Measurements from ENCODE around the gene IVL. TPM values are rescaled to one million over a fixed set of nuclear protein-coding genes. Genes with fewer than 3 reads are reported as not detected.

The IVL gene
- total and polyA plus RNA-seq, 8 donors: 0.02 TPM; not detected in 7

Other genes starting within 250 kb of the IVL start
- not detected for gene LCE2D, start 245.2 kb upstream of the IVL start, total RNA-seq
- gene LCE2D, start 245.2 kb upstream of the IVL start, polyA plus RNA-seq: not detected
- not detected for gene LCE2C, start 233.3 kb upstream of the IVL start, total RNA-seq
- gene LCE2C, start 233.3 kb upstream of the IVL start, polyA plus RNA-seq: not detected
- gene LCE2B, start 222.4 kb upstream of the IVL start, total RNA-seq: not detected
- not detected for gene LCE2B, start 222.4 kb upstream of the IVL start, polyA plus RNA-seq
- not detected for gene LCE2A, start 210.2 kb upstream of the IVL start, total RNA-seq
- not detected for gene LCE2A, start 210.2 kb upstream of the IVL start, polyA plus RNA-seq
- gene LCE4A, start 200.4 kb upstream of the IVL start, total RNA-seq: not detected
- gene LCE4A, start 200.4 kb upstream of the IVL start, polyA plus RNA-seq: not detected
- not detected for gene KPRP, start 150.5 kb upstream of the IVL start, total RNA-seq
- gene KPRP, start 150.5 kb upstream of the IVL start, polyA plus RNA-seq: not detected
- not detected for gene LCE1F, start 133.4 kb upstream of the IVL start, total RNA-seq
- gene LCE1F, start 133.4 kb upstream of the IVL start, polyA plus RNA-seq: not detected
- not detected for gene LCE1E, start 122.3 kb upstream of the IVL start, total RNA-seq
- not detected for gene LCE1E, start 122.3 kb upstream of the IVL start, polyA plus RNA-seq
- not detected for gene LCE1D, start 111.8 kb upstream of the IVL start, total RNA-seq
- gene LCE1D, start 111.8 kb upstream of the IVL start, polyA plus RNA-seq: not detected
- not detected for gene LCE1C, start 101.9 kb upstream of the IVL start, total RNA-seq
- gene LCE1C, start 101.9 kb upstream of the IVL start, polyA plus RNA-seq: not detected
- gene LCE1B, start 96.6 kb upstream of the IVL start, total RNA-seq: not detected
- not detected for gene LCE1B, start 96.6 kb upstream of the IVL start, polyA plus RNA-seq
- gene LCE1A, start 81.1 kb upstream of the IVL start, total RNA-seq: not detected
- not detected for gene LCE1A, start 81.1 kb upstream of the IVL start, polyA plus RNA-seq
- gene LCE6A, start 65.7 kb upstream of the IVL start, total RNA-seq: not detected
- not detected for gene LCE6A, start 65.7 kb upstream of the IVL start, polyA plus RNA-seq
- not detected for gene LCE7A, start 48.5 kb upstream of the IVL start, total RNA-seq
- not detected for gene LCE7A, start 48.5 kb upstream of the IVL start, polyA plus RNA-seq
- not detected for gene SMCP, start 30.2 kb upstream of the IVL start, total RNA-seq
- not detected for gene SMCP, start 30.2 kb upstream of the IVL start, polyA plus RNA-seq
- gene SPRR5, start 38.7 kb downstream of the IVL start, total RNA-seq: not detected
- not detected for gene SPRR5, start 38.7 kb downstream of the IVL start, polyA plus RNA-seq
- not detected for gene SPRR4, start 62.1 kb downstream of the IVL start, total RNA-seq
- not detected for gene SPRR4, start 62.1 kb downstream of the IVL start, polyA plus RNA-seq
- not detected for gene SPRR1A, start 75.5 kb downstream of the IVL start, total RNA-seq
- not detected for gene SPRR1A, start 75.5 kb downstream of the IVL start, polyA plus RNA-seq
- not detected for gene SPRR3, start 93.2 kb downstream of the IVL start, total RNA-seq
- gene SPRR3, start 93.2 kb downstream of the IVL start, polyA plus RNA-seq: 1 to 10 TPM; 2.8 to 3.2 TPM
- not detected for gene SPRR1B, start 122.7 kb downstream of the IVL start, total RNA-seq
- gene SPRR1B, start 122.7 kb downstream of the IVL start, polyA plus RNA-seq: under 1 TPM in 1 of 2 donors, not detected in 1; 0.65 TPM
- gene SPRR2D, start 132.6 kb downstream of the IVL start, total RNA-seq: not detected
- under 1 TPM in 1 of 2 donors, not detected in 1; 0.53 TPM for gene SPRR2D, start 132.6 kb downstream of the IVL start, polyA plus RNA-seq
- not detected for gene SPRR2A, start 149.0 kb downstream of the IVL start, total RNA-seq
- under 1 TPM in 1 of 2 donors, not detected in 1; 0.68 TPM for gene SPRR2A, start 149.0 kb downstream of the IVL start, polyA plus RNA-seq
- gene SPRR2B, start 163.1 kb downstream of the IVL start, total RNA-seq: not detected
- not detected for gene SPRR2B, start 163.1 kb downstream of the IVL start, polyA plus RNA-seq
- not detected for gene SPRR2E, start 186.0 kb downstream of the IVL start, total RNA-seq
- gene SPRR2E, start 186.0 kb downstream of the IVL start, polyA plus RNA-seq: under 1 TPM in 1 of 2 donors, not detected in 1; 0.26 TPM
- under 1 TPM in 1 of 6 donors, not detected in 5; 0.35 TPM for gene SPRR2F, start 205.0 kb downstream of the IVL start, total RNA-seq
- not detected for gene SPRR2F, start 205.0 kb downstream of the IVL start, polyA plus RNA-seq
- gene SPRR2G, start 242.3 kb downstream of the IVL start, total RNA-seq: not detected
- gene SPRR2G, start 242.3 kb downstream of the IVL start, polyA plus RNA-seq: not detected

Measured in pancreas (tissue), 8 donors.